GM21528 (cell line): ENCODE data around the gene MUSK.

Source experiments
- ATAC-seq: cut with Tn5 transposase; IDR thresholded peaks from one replicate; pipeline ENCODE4 v1.9.1; 2021; ENCODE audit warnings: mild to moderate bottlenecking, moderate library complexity; ENCODE audit not compliant: unreplicated experiment, low FRiP score

Gene MUSK

DNA sequence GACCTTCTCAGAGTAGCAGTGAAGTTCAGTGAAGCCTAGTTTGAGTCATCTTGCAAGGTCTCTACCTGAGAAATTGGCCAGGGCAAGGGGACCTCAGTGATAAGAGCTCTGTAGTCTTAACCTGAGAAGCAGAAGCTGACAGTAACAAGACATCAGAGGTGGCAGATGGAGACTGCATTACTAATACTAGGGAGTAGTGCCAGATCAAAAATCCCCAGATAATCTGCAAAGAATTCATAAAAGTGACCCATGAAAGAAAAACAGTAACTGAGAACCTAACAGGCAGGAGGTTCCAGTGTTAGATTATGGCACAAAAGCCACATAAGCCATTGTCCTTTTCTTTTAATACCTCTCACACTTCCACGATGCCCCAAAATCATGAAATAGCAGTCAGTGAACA lies 175.5 kb downstream of the MUSK start:
- no peak for ATAC-seq

DNA sequence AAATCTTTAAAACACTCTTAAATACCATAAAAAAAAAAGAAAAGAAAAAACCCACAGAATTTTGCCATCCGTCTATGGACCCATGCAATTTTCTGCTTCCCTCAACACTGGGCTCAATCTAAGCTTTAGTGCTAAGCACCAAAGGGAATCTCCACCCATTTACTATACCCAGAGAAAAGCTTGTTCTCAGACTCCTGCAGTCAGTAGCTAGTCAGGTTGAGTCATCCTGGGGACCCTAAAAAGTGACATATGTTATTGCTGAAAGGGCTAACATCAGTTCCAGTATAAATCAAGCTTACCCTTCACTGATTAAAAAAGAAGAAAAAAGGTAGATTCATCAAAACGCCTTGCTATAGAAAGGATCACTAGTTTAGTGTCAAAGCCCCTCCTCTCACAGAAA lies 177.6 kb downstream of the MUSK start:
- ATAC-seq, result no peak

DNA sequence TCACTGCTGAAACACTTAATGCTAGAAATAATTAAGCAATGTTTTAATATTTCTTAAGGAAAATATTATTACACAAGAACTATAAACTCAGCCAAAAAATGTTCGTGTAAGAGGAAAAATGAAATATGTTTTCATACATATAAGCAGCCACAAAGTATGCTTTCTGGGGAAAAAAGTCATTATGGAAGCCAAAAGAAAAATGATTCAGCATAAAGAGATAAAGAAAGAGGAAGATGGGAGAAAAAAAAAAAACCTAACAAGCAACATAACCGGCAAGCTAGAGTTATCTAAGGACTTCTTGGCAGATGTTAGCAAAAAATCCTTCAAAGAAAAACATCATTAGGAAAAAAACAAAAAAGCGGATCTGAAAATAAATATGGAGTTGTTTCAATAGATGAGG lies 179.1 kb downstream of the MUSK start:
- no peak for ATAC-seq

DNA sequence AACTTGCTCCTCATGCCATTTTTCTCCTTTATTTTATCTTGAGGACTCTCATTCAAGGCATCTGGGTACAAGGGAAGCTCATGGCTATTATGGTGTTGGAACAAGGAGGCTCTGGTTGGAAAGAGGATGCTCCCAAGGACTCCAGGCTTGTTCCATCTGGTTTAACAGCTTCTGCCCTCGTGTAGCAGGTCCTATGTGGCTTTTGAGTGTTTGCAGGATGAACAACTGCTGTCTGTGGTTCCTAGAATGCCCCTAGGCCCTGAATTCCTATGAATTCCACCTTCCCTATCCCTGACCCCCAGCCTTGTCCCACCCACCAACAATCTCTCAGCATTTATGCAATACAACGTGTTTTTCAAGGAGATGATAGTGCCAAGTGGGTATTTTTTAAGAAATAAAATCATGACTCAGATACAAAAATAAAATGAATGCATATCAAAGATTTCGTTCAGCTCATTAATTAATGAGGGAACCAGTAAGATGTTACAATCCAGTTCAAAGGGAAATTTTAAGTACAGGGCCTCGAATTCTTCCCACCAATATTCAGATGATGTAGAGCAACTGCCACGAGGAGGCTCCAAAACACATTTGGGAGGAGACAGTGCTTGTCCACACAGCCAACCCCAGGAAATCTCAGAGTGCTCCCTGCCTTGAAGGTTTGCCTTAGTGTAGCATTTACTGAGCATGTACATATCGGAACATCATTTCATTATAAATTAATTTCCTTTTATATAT lies 182.0 kb downstream of the MUSK start:
- ATAC-seq, result no peak
